ENCODE data around the gene CD44.

DNA sequence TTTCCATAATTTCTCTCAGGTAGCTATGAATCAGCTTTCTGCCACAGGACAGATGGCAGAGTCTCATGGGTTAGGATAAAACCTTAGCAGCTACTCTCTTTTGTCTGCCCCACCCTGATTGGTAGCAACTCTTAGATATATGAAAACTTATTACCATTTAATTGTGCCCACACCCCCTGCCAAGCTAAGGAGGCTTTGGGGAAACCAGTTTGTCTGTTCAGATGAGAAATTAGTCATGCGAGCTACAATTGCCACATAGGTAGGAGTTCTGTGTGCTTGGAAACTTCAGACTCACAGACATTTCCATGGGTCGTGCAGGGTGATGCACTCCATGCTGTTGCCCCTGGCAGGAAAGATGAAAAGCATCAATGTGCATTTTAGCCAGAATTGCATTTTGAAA is 39.9 kb downstream of the CD44 start:
- TF ChIP-seq, protein P1, sequence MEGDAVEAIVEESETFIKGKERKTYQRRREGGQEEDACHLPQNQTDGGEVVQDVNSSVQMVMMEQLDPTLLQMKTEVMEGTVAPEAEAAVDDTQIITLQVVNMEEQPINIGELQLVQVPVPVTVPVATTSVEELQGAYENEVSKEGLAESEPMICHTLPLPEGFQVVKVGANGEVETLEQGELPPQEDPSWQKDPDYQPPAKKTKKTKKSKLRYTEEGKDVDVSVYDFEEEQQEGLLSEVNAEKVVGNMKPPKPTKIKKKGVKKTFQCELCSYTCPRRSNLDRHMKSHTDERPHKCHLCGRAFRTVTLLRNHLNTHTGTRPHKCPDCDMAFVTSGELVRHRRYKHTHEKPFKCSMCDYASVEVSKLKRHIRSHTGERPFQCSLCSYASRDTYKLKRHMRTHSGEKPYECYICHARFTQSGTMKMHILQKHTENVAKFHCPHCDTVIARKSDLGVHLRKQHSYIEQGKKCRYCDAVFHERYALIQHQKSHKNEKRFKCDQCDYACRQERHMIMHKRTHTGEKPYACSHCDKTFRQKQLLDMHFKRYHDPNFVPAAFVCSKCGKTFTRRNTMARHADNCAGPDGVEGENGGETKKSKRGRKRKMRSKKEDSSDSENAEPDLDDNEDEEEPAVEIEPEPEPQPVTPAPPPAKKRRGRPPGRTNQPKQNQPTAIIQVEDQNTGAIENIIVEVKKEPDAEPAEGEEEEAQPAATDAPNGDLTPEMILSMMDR (IDR thresholded peaks at IDR 0.05), result no peak
- TF ChIP-seq POLR2A (IDR thresholded peaks at IDR 0.05), result no peak

All from right lobe of liver (tissue), 4 donors.